ENCODE results near the gene GLRA1.

GLRA1 gene

DNA sequence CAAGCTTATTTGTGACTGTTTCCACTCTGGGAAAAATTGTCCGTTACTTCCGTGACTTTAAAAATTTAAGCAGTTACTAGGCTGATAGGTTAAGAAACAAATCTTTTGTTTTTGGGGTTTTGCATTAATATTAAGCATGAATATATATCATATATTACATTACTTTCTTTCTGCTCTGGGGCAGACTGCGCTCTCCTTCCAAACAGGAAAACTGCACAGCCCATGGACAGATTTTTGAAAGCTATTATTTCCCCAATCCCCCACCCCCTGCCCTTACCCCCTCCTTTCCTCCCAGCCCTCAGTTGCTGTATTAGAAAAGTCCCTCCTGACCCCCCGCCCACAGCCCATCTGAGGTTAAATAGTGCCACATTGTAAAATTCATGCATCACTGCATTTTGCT, 102.5 kb downstream of the GLRA1 start:
- H3K27ac ChIP-seq (ENCODE audit: low read length), result no peak overlapping the region
- H3K4me3 ChIP-seq (ENCODE audit: low read length in 2 of 2), result no peak overlapping the region
- no peaks in the 10 kb centered on the region for H3K27me3 ChIP-seq (ENCODE audit: control insufficient read depth in 1 of 2, insufficient read depth in 2 of 2, low read length in 2 of 2)
- H3K36me3 ChIP-seq (ENCODE audit: control insufficient read depth in 2 of 2, insufficient read depth in 2 of 2, low read length in 2 of 2), result no peaks in the 10 kb centered on the region
- no peaks in the 10 kb centered on the region for H3K4me1 ChIP-seq (ENCODE audit: control insufficient read depth, insufficient read depth, low read length)
- no peak overlapping the region for H3K9ac ChIP-seq (ENCODE audit: low read length in 2 of 2)
- no peaks in the 10 kb centered on the region for H3K9me3 ChIP-seq (ENCODE audit: control insufficient read depth in 2 of 2, low read length in 2 of 2)

DNA sequence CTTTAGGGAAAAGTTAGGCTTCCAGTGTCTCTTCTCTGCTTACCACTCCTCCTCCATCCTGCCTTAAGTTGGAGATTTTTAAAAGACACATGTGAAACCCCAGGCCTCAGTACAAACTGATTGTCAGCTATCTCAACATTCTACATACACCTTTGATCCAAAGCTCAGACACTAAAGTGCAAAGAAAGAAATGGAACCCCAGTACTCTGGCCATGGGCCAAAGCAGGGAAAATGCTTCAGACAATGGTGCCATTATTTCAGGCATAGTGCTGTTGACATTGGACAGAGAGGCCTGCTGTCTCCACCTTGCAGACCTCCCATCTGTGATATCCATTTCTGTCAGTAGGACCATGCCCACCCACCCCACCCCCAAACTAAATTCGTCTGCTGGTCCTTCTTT, 103.7 kb downstream of the GLRA1 start:
- H3K4me1 ChIP-seq (ENCODE audit: control insufficient read depth, insufficient read depth, low read length), result no peaks in the 10 kb centered on the region
- H3K9ac ChIP-seq (ENCODE audit: low read length in 2 of 2), result no peak overlapping the region
- H3K9me3 ChIP-seq (ENCODE audit: control insufficient read depth in 2 of 2, low read length in 2 of 2), result no peaks in the 10 kb centered on the region
- peaks cover 0 to 4% of the 10 kb centered on the region in 2 donors for H3K36me3 ChIP-seq (ENCODE audit: control insufficient read depth in 2 of 2, insufficient read depth in 2 of 2, low read length in 2 of 2)
- H3K27ac ChIP-seq (ENCODE audit: low read length), result no peak overlapping the region
- H3K4me3 ChIP-seq (ENCODE audit: low read length in 2 of 2), result no peak overlapping the region
- no peaks in the 10 kb centered on the region for H3K27me3 ChIP-seq (ENCODE audit: control insufficient read depth in 1 of 2, insufficient read depth in 2 of 2, low read length in 2 of 2)

DNA sequence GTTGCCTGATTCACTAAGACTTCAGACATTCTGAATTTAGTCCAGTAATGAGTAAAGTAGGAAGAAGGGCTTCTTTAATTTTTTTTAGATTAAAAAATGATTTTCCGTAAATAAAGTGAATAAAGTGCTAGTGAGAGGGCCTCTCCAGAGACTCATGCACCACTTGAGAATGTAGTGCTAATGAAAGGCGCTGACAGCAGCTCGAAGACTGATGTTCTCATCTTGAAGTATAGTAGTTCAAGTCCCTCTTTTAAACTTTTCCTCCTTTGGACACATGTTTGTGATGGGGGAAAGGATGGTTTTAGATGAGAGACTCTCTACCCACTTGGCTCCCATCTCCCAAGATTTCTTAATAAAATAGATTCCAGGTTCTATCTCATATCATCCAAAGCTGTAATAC, 104.4 kb downstream of the GLRA1 start:
- H3K9me3 ChIP-seq (ENCODE audit: control insufficient read depth in 2 of 2, low read length in 2 of 2), result no peaks in the 10 kb centered on the region
- no peak overlapping the region for H3K27ac ChIP-seq (ENCODE audit: low read length)
- H3K4me1 ChIP-seq (ENCODE audit: control insufficient read depth, insufficient read depth, low read length), result no peaks in the 10 kb centered on the region
- H3K36me3 ChIP-seq (ENCODE audit: control insufficient read depth in 2 of 2, insufficient read depth in 2 of 2, low read length in 2 of 2), result peaks cover 0 to 4% of the 10 kb centered on the region in 2 donors
- no peaks in the 10 kb centered on the region for H3K27me3 ChIP-seq (ENCODE audit: control insufficient read depth in 1 of 2, insufficient read depth in 2 of 2, low read length in 2 of 2)
- no peak overlapping the region for H3K9ac ChIP-seq (ENCODE audit: low read length in 2 of 2)
- no peak overlapping the region for H3K4me3 ChIP-seq (ENCODE audit: low read length in 2 of 2)

DNA sequence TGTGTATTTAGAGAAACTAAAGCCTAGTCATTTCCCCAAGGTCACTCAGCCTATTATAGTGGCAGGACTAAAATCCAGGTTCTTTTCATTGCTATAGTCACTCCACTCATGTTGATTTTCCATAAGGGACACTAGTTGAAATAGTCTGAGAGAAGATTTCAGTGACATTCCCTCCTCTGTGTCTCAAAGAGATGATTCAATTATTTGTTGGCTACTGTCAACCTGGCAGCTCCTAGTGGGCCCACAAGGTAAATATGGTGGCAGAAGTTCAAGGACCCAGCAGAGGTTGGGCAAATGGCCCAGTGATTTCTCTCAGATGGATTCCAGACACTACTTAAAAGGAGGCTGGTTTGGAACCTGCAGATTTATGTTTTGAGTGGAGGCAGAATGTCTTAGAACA, 104.8 kb downstream of the GLRA1 start:
- no peak overlapping the region for H3K27ac ChIP-seq (ENCODE audit: low read length)
- no peak overlapping the region for H3K9ac ChIP-seq (ENCODE audit: low read length in 2 of 2)
- no peaks in the 10 kb centered on the region for H3K9me3 ChIP-seq (ENCODE audit: control insufficient read depth in 2 of 2, low read length in 2 of 2)
- peaks cover 0 to 4% of the 10 kb centered on the region in 2 donors for H3K36me3 ChIP-seq (ENCODE audit: control insufficient read depth in 2 of 2, insufficient read depth in 2 of 2, low read length in 2 of 2)
- H3K27me3 ChIP-seq (ENCODE audit: control insufficient read depth in 1 of 2, insufficient read depth in 2 of 2, low read length in 2 of 2), result no peaks in the 10 kb centered on the region
- no peaks in the 10 kb centered on the region for H3K4me1 ChIP-seq (ENCODE audit: control insufficient read depth, insufficient read depth, low read length)
- H3K4me3 ChIP-seq (ENCODE audit: low read length in 2 of 2), result no peak overlapping the region

DNA sequence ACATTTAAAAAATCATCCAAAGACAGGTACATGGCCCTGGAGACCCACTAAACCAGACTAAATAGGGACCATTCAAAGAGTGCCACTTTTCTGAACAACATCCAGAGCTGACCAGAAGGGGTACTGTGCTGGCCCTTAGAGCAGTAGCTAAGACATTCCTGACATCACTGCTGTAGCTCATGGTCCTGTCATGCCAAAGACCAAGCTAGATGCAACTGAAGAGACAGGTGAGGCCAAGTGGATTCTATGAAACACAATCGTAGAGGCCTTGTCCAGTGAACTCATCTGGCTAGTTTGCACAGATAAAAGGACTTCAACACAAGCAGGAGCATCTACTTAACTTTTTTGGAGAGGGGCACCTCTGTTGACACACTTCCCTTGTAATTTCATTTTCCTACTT, 109.6 kb downstream of the GLRA1 start:
- no peak overlapping the region for H3K27ac ChIP-seq (ENCODE audit: low read length)
- no peak overlapping the region for H3K9ac ChIP-seq (ENCODE audit: low read length in 2 of 2)
- no peak overlapping the region for H3K4me3 ChIP-seq (ENCODE audit: low read length in 2 of 2)
- no peaks in the 10 kb centered on the region for H3K4me1 ChIP-seq (ENCODE audit: control insufficient read depth, insufficient read depth, low read length)
- no peaks in the 10 kb centered on the region for H3K27me3 ChIP-seq (ENCODE audit: control insufficient read depth in 1 of 2, insufficient read depth in 2 of 2, low read length in 2 of 2)
- H3K9me3 ChIP-seq (ENCODE audit: control insufficient read depth in 2 of 2, low read length in 2 of 2), result no peaks in the 10 kb centered on the region
- H3K36me3 ChIP-seq (ENCODE audit: control insufficient read depth in 2 of 2, insufficient read depth in 2 of 2, low read length in 2 of 2), result peaks cover 5 to 10% of the 10 kb centered on the region in 2 donors

DNA sequence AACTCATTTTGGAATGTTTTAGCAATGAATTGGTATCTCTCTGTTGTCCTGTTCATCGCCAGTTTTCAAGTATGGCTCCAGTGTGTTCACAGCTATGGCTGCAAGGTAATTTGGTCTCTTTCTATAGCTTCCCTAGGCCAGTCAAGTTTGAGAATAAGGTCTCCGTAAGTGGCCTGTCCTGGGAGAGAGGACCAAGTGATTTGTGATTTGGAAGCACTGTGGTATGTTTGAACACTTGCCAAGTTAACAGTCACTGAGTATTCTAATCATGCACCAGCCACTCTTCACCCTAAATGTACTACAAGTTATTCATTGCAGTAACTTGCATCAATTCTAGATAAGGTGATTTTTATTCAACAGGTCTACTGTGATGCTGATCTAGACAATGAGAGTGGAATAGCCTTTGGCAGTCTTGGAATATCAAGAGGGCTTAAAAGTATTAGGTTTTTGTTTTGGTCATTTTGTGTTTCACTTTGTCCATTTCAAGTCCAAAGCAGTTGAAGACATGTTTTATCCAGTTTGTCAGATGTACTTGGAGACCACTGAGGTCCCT, 111.8 kb downstream of the GLRA1 start:
- no peak overlapping the region for H3K4me3 ChIP-seq (ENCODE audit: low read length in 2 of 2)
- no peak overlapping the region for H3K27ac ChIP-seq (ENCODE audit: low read length)
- no peaks in the 10 kb centered on the region for H3K4me1 ChIP-seq (ENCODE audit: control insufficient read depth, insufficient read depth, low read length)
- no peaks in the 10 kb centered on the region for H3K9me3 ChIP-seq (ENCODE audit: control insufficient read depth in 2 of 2, low read length in 2 of 2)
- H3K9ac ChIP-seq (ENCODE audit: low read length in 2 of 2), result no peak overlapping the region
- peaks cover 5 to 12% of the 10 kb centered on the region in 2 donors for H3K36me3 ChIP-seq (ENCODE audit: control insufficient read depth in 2 of 2, insufficient read depth in 2 of 2, low read length in 2 of 2)
- no peaks in the 10 kb centered on the region for H3K27me3 ChIP-seq (ENCODE audit: control insufficient read depth in 1 of 2, insufficient read depth in 2 of 2, low read length in 2 of 2)

DNA sequence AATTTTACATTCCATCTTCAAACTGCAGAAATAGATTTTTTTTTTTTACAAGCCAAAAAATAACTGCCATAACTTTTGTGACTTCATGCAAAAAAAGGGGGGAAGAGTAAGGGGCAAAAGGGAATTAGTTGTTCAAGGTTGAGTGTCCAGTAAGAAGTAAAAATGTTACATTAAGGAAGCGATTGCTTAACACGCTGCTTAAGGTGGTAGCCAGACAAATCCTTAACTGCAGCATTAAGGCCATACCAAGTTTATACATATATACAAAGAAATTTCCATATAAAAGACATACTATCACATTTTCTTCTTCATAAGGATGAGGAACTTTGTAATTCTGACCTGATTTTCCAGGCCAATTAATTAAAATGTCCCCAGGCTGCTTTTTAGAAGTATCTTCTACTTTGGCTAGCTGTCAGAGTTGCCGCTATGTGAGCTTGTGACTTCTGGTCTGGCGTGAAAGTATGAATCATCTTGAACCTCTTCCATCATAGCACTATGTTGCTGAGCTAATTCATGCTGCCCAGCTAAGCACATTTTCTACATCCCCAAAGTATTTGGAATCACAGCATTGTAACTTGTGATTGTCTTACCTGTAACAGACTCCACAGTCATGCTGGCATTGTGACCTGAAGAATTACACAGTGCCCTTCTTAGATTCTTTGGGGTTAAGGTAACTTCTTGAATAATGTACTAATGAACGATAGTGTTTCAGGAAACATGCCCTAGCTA, 112.9 kb downstream of the GLRA1 start:
- Histone ChIP-seq H3K9ac (ENCODE audit: low read length in 2 of 2) (no peak overlapping the region), H3K36me3 (ENCODE audit: control insufficient read depth in 2 of 2, insufficient read depth in 2 of 2, low read length in 2 of 2) (peaks cover 5 to 12% of the 10 kb centered on the region in 2 donors), H3K9me3 (ENCODE audit: control insufficient read depth in 2 of 2, low read length in 2 of 2) (no peaks in the 10 kb centered on the region), H3K4me3 (ENCODE audit: low read length in 2 of 2) (no peak overlapping the region), H3K4me1 (ENCODE audit: control insufficient read depth, insufficient read depth, low read length) (no peaks in the 10 kb centered on the region), H3K27me3 (ENCODE audit: control insufficient read depth in 1 of 2, insufficient read depth in 2 of 2, low read length in 2 of 2) (no peaks in the 10 kb centered on the region), H3K27ac (ENCODE audit: low read length) (no peak overlapping the region)

DNA sequence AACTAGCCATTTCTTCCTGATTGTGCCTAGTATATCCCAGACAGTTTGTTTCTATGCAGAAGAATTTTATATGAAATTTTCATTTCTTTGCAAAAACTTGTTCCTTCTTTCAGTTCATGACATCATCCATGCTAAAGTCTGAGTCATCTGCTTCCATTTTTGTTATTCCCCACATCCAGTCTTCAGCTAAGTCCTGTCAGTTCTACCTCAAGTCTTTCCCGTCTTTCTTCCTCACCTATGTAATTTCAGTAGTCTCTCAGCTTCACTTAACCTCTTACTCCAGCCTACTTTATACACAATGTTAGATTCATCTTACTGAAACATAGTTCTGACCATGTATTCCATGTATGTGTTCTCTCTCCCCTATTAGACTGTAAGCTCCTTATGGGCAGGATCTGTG, 113.8 kb downstream of the GLRA1 start:
- no peaks in the 10 kb centered on the region for H3K4me1 ChIP-seq (ENCODE audit: control insufficient read depth, insufficient read depth, low read length)
- no peak overlapping the region for H3K9ac ChIP-seq (ENCODE audit: low read length in 2 of 2)
- H3K4me3 ChIP-seq (ENCODE audit: low read length in 2 of 2), result no peak overlapping the region
- H3K27me3 ChIP-seq (ENCODE audit: control insufficient read depth in 1 of 2, insufficient read depth in 2 of 2, low read length in 2 of 2), result no peaks in the 10 kb centered on the region
- H3K36me3 ChIP-seq (ENCODE audit: control insufficient read depth in 2 of 2, insufficient read depth in 2 of 2, low read length in 2 of 2), result peaks cover 5 to 8% of the 10 kb centered on the region in 2 donors
- no peak overlapping the region for H3K27ac ChIP-seq (ENCODE audit: low read length)
- H3K9me3 ChIP-seq (ENCODE audit: control insufficient read depth in 2 of 2, low read length in 2 of 2), result no peaks in the 10 kb centered on the region

DNA sequence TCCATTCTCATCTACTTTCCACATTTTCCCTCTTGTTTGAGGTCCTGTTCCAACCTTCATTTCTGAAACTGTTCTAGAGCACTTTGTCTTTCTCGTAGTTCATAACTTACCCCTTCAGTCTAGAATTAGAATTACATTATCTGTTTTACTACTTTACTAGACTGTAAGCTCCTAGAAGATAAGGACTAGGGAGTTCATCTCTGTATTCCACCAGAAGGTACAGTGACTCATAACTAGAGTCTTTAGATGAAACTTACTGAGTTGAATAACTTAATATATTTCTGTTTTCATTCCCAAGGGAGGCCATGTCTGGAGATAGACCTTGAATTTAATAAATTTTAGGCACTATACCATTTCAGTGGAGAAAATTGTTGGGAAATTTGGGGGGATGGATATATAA, 114.2 kb downstream of the GLRA1 start:
- Histone ChIP-seq H3K4me3 (ENCODE audit: low read length in 2 of 2) (no peak overlapping the region), H3K27ac (ENCODE audit: low read length) (no peak overlapping the region), H3K9ac (ENCODE audit: low read length in 2 of 2) (no peak overlapping the region), H3K36me3 (ENCODE audit: control insufficient read depth in 2 of 2, insufficient read depth in 2 of 2, low read length in 2 of 2) (peaks cover 5 to 9% of the 10 kb centered on the region in 2 donors), H3K4me1 (ENCODE audit: control insufficient read depth, insufficient read depth, low read length) (no peaks in the 10 kb centered on the region), H3K27me3 (ENCODE audit: control insufficient read depth in 1 of 2, insufficient read depth in 2 of 2, low read length in 2 of 2) (no peaks in the 10 kb centered on the region), H3K9me3 (ENCODE audit: control insufficient read depth in 2 of 2, low read length in 2 of 2) (no peaks in the 10 kb centered on the region)

DNA sequence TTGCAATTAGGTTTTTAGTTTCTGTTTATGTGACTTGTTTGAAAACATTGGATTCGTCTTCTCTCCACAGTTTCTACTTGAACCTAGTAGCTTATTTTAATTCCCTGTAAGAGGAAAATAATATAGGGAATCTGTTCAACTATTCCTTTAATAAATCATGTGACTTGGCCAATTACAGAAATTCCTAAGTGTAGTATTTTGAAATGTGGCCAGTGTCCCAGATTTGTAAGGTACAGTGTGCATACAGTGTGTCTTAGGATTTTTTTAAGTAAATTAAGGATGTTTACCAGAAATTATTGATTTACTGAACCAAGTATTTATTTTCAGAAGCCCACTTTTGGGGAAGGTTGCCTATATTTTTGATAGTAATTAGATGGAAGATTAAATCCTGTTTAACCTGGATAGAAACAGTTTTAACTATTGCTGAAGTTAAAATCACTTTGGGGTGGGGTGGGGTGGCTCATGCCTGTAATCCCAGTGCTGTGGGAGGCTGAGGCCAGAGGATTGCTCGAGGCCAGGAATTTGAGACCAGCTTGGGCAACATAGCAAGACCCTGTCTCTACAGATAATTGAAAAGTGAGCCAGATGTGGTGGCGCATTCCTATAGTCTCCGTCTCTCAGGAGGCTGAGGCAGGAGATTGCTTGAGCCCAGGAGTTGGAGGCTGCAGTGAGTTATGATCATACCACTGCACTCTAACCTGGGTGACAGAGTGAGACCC, 116.0 kb downstream of the GLRA1 start:
- Histone ChIP-seq H3K27ac (ENCODE audit: low read length) (no peak overlapping the region), H3K27me3 (ENCODE audit: control insufficient read depth in 1 of 2, insufficient read depth in 2 of 2, low read length in 2 of 2) (no peaks in the 10 kb centered on the region), H3K9ac (ENCODE audit: low read length in 2 of 2) (no peak overlapping the region), H3K36me3 (ENCODE audit: control insufficient read depth in 2 of 2, insufficient read depth in 2 of 2, low read length in 2 of 2) (peaks cover 11 to 16% of the 10 kb centered on the region in 2 donors), H3K9me3 (ENCODE audit: control insufficient read depth in 2 of 2, low read length in 2 of 2) (no peaks in the 10 kb centered on the region), H3K4me3 (ENCODE audit: low read length in 2 of 2) (no peak overlapping the region), H3K4me1 (ENCODE audit: control insufficient read depth, insufficient read depth, low read length) (no peaks in the 10 kb centered on the region)
